Measurements from ENCODE around the gene ATE1. TPM values are rescaled to one million over a fixed set of nuclear protein-coding genes. Genes with fewer than 3 reads are reported as not detected.

ATE1 gene
- total RNA-seq, 3 donors from 2014 or later: 25.0 to 46.8 (median 29.5) TPM

GRCh38 chr10:121692626-121693025 lies 235.2 kb downstream of the ATE1 start:
- intact Hi-C loops (cut with DNase I; ENCODE audit: low total_unique reads): no loop called here
- Histone ChIP-seq H3K4me1 (no peaks in the 10 kb centered on the region), H3K36me3 (no peaks in the 10 kb centered on the region), H3K9me3 (no peaks in the 10 kb centered on the region), H3K27me3 (peaks cover 0 to 15% of the 10 kb centered on the region in 2 donors), H3K27ac (no peak overlapping the region), H3K4me3 (no peak overlapping the region)
- no peak for DNase-seq (ENCODE audit: low spot score in 2 of 2)
- TF ChIP-seq POLR2AphosphoS5 (IDR thresholded peaks at IDR 0.05) (no peak), CTCF (IDR thresholded peaks at IDR 0.05) (no peak), POLR2A (IDR thresholded peaks at IDR 0.05) (no peak)

- H3K9me3 ChIP-seq: no peaks in the 10 kb centered on the region
- no peak for TF ChIP-seq POLR2AphosphoS5 (IDR thresholded peaks at IDR 0.05)
- no peak for TF ChIP-seq CTCF (IDR thresholded peaks at IDR 0.05)
- no peak for TF ChIP-seq POLR2A (IDR thresholded peaks at IDR 0.05)
- intact Hi-C loops (cut with DNase I; ENCODE audit: low total_unique reads): no loop called here
- no peak overlapping the region for H3K4me3 ChIP-seq
- no peak overlapping the region for H3K27ac ChIP-seq
- H3K27me3 ChIP-seq: peaks cover 0 to 15% of the 10 kb centered on the region in 2 donors
- H3K4me1 ChIP-seq: no peaks in the 10 kb centered on the region
- DNase-seq (ENCODE audit: low spot score in 2 of 2): no peak
- H3K36me3 ChIP-seq: no peaks in the 10 kb centered on the region
Observed at GRCh38 chr10:121690970-121691369, 236.9 kb downstream of the ATE1 start.

Other genes starting within 250 kb of the ATE1 start
- gene NSMCE4A, start 47.2 kb upstream of the ATE1 start, total RNA-seq: 100 to 1,000 TPM in 2 of 3 donors, 10 to 100 TPM in 1; 72.2 to 120 (median 119) TPM
- 10 to 100 TPM; 26.1 to 30.5 (median 28.5) TPM for gene TACC2, start 61.1 kb upstream of the ATE1 start, total RNA-seq

All from breast epithelium (tissue), 4 donors.